Memory B cell (primary cell): ENCODE data around the gene MAPKAPK3.
A peak's percentile ranks its signal among the peaks of the same experiment; 100 is the strongest.

Experiments used
- ATAC-seq: fragments of 150-1000 bp; cut with Tn5 transposase; 2 replicates; pipeline ENCODE4 v1.10.0; 2021; ENCODE audit warnings: low read depth, mild to moderate bottlenecking, moderate library complexity
- DNase-seq, 2 donors: peaks; one replicate each; pipeline ENCODE4 v3.0.0; 2022; ENCODE audit warnings: low spot score in 2 of 2
- H3K27ac Mint-ChIP-seq: one replicate; pipeline ENCODE4 v1.8.0; 2022; ENCODE audit warnings: mild to moderate bottlenecking, moderate library complexity, mixed read lengths
- H3K27me3 Mint-ChIP-seq: one replicate; pipeline ENCODE4 v1.8.0; 2022; ENCODE audit warnings: mixed read lengths
- H3K36me3 Mint-ChIP-seq: one replicate; pipeline ENCODE4 v1.8.0; 2022; ENCODE audit warnings: mild to moderate bottlenecking, mixed read lengths
- H3K4me1 Mint-ChIP-seq: one replicate; pipeline ENCODE4 v1.8.0; 2022; ENCODE audit warnings: mixed read lengths
- H3K4me3 Mint-ChIP-seq: one replicate; pipeline ENCODE4 v1.8.0; 2022; ENCODE audit warnings: mild to moderate bottlenecking, moderate library complexity, mixed read lengths
- H3K9me3 Mint-ChIP-seq: one replicate; pipeline ENCODE4 v1.8.0; 2022; ENCODE audit warnings: mixed read lengths

MAPKAPK3 gene

DNA sequence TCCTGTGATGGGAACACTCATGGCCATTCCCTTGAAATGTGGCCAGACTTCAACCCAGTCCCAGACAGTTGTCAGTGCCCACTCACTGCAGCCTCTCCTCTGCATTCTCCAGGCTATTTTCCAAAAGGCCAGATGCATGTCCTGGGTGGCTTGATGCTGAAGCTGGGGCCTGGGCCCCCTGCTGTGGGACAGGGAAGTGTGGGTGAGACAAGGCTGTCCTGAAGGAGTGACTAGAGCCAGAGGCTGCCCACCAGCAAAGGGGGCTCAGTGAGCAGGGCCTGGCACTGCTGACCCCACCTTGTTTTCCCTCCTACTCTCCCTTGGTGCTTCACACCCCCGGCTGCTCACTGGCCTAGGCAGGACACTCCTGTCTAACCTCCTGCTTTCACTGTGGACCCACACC, 17.2 kb upstream of the MAPKAPK3 start:
- Mint-ChIP-seq H3K9me3 (no peaks in the 10 kb centered on the region), H3K36me3 (no peaks in the 10 kb centered on the region), H3K27ac (no peak overlapping the region), H3K27me3 (no peaks in the 10 kb centered on the region), H3K4me3 (no peak overlapping the region), H3K4me1 (peaks cover 8% of the 10 kb centered on the region)
- ATAC-seq: no peak
- DNase-seq: no peak

DNA sequence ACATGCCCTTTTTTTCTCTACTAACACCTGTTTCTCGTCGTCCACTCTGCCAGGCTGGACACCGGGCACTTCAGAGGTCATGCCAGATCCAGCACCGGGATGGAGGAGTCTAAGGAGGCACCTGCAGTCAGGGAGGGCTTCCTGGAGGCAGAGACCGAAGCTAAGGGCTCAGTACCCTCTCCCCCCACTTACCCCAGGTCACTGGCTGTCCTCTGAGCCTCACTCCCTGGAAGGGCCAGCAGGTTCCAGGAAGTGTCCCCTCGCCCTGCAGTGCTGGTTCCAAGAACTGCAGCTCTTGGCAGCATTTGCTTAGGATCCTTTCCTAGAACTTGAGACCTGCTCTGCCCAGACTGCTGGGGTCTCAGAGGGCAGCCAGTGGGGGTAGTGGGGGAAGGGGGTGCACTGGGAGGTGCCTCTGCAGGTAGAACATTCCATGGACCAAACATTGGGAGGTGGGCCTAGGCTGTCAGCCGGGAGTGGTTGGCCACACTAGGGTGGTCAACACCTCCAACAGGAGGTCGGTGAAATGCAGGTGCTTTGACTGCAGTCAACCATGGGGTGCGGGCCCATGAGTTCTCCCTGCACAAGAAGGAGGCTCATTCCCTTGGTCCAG, 16.7 kb upstream of the MAPKAPK3 start:
- Mint-ChIP-seq H3K9me3 (no peaks in the 10 kb centered on the region), H3K4me1 (peaks cover 12% of the 10 kb centered on the region), H3K36me3 (no peaks in the 10 kb centered on the region), H3K27ac (no peak overlapping the region), H3K27me3 (no peaks in the 10 kb centered on the region), H3K4me3 (no peak overlapping the region)
- ATAC-seq (no peak), DNase-seq (no peak)

DNA sequence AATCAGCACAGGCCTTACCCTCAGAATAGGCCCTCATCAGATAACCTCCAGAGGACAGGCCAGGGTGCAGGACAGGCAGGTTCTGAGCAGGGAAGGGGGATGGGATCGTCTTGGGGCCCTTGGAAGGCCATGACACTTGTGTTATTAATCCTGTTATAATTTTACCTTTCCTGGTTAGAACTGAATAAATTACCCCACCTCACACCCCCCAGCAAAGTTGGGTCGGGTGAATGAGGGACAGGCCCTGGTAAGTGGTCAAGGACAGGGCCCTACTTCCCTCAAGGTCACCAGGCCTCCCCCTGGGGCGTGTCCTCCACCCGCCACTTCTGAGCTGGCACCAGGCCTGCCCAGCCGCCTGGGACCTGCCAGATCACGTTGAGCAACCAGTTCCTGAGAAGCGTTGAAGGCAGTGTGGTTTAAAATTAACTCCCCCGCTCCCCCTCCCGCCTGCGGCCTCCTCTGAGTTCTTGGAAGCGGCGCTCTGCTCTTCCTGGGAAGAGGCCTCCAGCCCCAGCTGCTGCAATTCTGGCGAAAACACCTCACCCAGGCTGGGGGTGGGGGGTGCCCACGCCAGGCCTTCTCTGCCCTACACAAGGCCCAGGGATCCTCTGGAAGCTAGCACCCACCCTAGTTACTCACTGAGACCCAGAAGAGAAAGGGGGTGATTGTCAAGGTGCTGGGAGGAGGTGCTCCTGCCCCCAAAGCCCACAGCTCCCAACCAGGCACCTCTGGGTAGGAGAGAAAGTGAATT, 15.9 kb upstream of the MAPKAPK3 start:
- DNase-seq (no peak), ATAC-seq (peak; percentile 56)
- Mint-ChIP-seq H3K27me3 (no peaks in the 10 kb centered on the region), H3K36me3 (no peaks in the 10 kb centered on the region), H3K27ac (peak overlapping the region; percentile 38), H3K9me3 (no peaks in the 10 kb centered on the region), H3K4me1 (peaks cover 19% of the 10 kb centered on the region), H3K4me3 (peak overlapping the region; percentile 14)

DNA sequence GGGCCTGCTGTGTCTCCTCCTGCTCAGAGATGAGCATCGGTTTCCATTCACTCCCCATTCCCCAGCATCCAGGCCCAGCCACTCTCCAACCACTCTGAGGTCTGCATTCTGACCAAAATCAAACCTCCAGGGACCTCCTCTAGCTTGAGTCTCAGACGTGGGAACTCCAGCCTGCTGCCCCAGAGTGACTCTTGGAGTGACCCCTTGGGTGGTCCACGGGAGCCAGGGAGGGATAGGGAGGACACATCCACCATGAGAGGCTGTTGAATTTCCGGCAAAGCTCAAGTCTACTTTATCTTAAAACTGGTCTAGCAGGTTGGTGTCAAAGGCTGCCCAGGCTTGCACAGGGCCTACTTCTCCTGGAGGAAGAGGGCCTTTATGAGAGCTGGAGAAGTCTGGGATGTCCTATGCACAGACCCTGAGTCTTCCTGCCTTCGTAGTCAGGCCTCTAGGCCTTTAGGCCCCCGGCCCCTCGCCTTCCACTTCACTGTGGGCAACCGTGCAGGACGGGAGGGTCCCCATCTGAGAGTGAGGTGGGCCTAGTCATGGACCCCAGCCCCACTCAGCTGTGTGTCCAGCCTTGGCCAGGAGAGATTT, 14.3 kb upstream of the MAPKAPK3 start:
- Mint-ChIP-seq H3K27me3 (no peaks in the 10 kb centered on the region), H3K9me3 (no peaks in the 10 kb centered on the region), H3K27ac (no peak overlapping the region), H3K36me3 (no peaks in the 10 kb centered on the region), H3K4me1 (peaks cover 21% of the 10 kb centered on the region), H3K4me3 (no peak overlapping the region)
- no peak for DNase-seq
- no peak for ATAC-seq

DNA sequence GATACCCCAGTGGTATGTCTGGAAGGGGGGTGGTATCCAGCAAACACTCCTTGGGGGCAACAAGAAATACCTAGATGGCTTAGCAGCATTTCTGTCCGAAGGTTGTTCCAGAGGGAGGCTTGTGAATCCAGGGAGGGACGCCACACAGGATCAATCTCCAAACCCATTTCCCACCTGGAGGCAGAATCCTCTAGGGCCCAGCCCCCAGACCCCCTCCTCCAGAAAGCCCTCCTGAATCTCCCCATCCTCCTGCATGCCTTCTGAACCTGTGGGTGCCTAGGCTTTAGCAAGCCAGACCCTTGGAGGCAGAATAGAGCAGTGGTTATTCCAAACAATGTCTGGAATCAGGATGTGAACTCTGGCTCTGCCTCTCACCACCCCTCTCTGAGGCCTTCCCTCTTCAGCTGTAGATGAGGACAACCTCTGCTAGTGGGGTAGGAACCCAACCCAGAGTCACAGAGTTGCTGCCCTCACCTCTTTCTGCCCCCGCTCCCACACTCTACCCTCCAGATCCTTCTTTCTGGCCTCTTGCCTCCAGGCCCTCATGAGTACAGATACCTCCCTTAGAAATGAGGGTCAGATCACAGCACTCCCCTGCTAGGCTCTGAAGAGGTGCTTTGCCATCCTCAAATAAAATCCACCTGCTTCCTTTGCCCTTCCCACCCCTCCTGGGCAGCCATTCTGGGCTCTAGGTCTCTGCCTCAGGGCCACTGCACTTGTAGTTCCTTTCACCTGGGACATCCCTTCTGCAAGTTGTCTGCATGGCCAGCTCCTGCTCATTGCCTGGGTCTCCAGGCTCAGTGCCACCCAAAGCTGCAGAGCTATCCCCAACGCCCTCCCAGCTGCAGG, 13.5 kb upstream of the MAPKAPK3 start:
- Mint-ChIP-seq H3K27me3 (no peaks in the 10 kb centered on the region), H3K27ac (peak overlapping the region; percentile 14), H3K9me3 (no peaks in the 10 kb centered on the region), H3K4me1 (peaks cover 21% of the 10 kb centered on the region), H3K36me3 (no peaks in the 10 kb centered on the region), H3K4me3 (no peak overlapping the region)
- ATAC-seq (no peak), DNase-seq (no peak)

DNA sequence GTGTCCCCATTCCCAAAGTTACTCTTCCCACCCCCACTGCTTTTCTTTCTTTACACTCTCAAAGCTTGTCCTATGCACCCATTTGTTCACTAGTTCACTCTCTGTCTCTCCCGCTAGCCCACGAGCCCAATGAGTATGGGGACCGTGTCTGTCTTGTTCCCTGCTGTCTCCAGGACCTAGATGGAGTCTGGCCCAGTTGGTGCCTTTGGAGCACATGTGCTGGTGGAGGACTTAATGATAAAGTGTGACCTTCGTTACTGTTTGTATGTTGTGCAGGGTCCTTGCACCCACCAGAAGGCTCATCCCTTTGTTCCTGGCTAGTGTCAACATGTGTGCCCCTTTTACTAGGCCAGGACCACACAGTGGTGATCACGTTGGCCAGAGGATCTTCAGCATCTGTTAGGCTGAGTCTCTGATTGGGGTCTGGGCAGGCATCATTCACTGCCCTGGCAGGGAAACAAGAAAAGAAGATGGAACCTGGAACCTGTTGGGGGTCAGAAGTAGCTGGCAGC, 12.8 kb upstream of the MAPKAPK3 start:
- peak overlapping the region; percentile 14 for H3K27ac Mint-ChIP-seq
- H3K4me1 Mint-ChIP-seq: peaks cover 23% of the 10 kb centered on the region
- no peaks in the 10 kb centered on the region for H3K27me3 Mint-ChIP-seq
- H3K9me3 Mint-ChIP-seq: no peaks in the 10 kb centered on the region
- DNase-seq: no peak
- ATAC-seq: no peak
- no peaks in the 10 kb centered on the region for H3K36me3 Mint-ChIP-seq
- H3K4me3 Mint-ChIP-seq: no peak overlapping the region

DNA sequence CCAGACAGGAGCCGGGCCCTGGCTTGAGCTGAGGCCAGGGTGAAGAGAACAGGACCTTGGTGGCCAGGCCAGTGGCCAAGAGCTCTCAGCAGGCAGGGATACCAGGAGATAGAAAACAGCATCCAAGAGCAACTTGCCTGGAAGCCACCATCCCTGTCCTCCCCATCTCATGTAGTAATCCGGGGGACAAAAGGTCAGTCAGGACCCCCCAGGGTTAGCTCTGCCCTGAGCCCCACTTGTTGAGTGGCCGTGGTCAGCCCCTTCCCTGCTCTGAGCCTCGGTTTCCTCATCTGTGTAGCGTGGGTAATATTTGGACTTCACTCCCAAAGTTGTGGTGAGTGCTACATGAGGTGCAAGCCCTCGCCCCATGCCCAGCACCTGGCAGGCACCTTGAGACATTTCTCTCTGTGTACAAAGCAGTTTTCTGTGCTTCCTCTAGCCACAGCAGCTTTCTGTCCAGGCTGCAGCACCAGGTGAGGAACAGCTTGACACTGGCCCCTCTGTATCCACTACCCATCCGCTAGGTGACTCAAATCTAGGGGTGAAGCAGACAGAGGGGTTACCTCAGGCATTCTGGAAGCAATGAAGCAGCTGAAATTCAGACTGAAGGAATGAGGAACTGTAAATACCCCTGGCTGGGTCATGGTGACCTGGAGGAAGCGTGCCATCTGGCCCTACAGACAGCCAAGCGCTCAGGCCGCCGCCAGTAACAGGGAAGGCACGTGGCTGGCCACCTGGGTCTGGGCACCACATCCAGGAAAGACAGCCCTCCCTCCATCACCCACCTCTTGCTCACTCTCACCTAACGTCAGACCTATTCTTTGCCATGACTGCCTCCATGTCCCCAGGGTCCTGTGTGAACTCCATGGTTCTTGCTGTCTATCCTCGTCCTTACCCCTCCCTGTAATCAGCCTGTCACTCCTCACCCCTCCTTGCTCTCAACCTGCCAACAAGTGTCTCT, 12.0 kb upstream of the MAPKAPK3 start:
- H3K27ac Mint-ChIP-seq: peak overlapping the region; percentile 14
- peaks cover 23% of the 10 kb centered on the region for H3K4me1 Mint-ChIP-seq
- no peak for DNase-seq
- peak; percentile 83 for ATAC-seq
- no peak overlapping the region for H3K4me3 Mint-ChIP-seq
- H3K36me3 Mint-ChIP-seq: no peaks in the 10 kb centered on the region
- no peaks in the 10 kb centered on the region for H3K9me3 Mint-ChIP-seq
- H3K27me3 Mint-ChIP-seq: no peaks in the 10 kb centered on the region

DNA sequence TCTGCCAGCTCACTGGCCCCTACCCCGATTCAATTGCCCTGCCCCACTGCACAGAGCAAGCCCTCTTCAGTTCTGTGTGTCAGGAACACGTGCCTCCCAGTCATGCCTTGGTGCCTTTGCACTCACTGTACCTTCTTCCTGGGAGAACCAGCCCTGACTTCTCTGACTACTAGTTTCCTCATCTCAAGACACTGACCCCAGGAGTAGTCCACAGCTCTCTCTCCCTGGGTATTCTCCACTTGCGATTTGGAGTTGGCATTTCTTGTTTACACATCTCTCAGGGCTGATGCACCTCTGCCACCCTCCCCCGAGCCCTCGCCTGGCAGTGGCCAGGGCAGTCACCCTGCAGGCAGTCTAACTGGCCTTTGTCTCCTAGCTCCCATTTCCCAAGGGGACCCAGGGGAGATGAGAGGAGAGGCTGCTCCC, 11.0 kb upstream of the MAPKAPK3 start:
- Mint-ChIP-seq H3K4me3 (no peak overlapping the region), H3K36me3 (no peaks in the 10 kb centered on the region)

DNA sequence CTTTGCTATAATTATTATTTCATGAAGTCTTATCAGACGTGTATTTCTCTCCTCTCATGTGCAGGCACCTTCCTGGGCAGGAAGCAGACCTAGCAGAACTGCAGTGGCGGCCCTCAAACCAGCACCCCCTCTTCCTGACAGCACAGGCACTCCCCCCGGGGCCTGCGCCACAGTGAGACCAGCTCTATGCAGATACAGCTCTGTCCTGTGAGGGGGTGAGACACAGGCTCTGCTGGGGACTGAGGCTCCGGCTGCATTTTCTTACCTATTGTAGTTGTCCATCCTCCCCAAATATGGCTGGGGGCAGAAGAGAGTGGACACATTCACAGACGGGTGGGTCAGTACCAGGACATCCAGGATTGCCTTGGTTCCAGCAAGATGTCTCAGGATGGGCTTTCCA, 10.4 kb upstream of the MAPKAPK3 start:
- Mint-ChIP-seq H3K36me3 (no peaks in the 10 kb centered on the region), H3K4me3 (no peak overlapping the region), H3K27me3 (no peaks in the 10 kb centered on the region), H3K9me3 (no peaks in the 10 kb centered on the region), H3K27ac (no peak overlapping the region), H3K4me1 (peaks cover 29% of the 10 kb centered on the region)
- ATAC-seq (no peak), DNase-seq (no peak)

More for the DNA sequence above, 11.0 kb upstream of the MAPKAPK3 start:
- ATAC-seq (no peak), DNase-seq (no peak)
- H3K4me1 Mint-ChIP-seq: peaks cover 27% of the 10 kb centered on the region
- H3K27ac Mint-ChIP-seq: peak overlapping the region; percentile 64
- no peaks in the 10 kb centered on the region for H3K27me3 Mint-ChIP-seq
- no peaks in the 10 kb centered on the region for H3K9me3 Mint-ChIP-seq

DNA sequence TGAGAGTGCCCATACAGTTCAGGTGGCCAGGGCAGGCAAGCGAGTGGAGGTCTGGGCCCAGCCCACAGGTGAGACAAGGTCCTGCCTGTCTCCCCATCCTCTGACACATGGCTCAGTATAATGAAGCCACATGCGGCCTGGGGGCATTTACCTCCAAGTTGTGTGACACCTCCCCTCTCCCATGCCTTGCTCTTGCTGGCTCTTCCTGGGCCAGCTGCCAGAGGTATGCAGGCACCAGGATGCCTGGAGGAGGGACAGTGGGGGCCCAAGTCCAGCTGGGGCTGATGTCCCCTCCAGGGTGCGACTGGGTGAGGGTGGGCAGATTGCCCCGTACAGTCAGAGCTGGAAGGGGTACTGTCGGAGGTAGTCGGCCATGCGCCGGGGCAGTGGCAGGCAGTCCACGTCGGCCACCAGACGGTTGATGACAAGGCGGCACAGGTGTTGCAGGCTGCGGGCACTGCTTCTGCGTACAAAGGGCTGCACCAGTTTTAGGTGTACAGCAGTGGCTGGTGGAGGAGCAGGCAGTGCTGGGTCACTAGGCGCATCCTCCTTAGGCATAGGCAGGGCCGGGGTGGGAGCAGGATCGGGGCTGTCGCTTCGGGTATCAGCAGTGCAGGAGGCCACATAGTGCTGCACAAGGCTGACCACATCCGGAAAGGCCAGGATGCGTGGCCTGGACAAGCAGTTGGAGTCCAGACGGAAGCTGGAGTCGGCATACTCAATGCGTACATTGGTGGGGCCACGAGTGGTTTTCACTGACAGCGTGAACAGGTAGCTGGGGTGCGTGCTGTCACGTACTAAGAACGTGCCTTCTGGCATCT, 9.5 kb upstream of the MAPKAPK3 start:
- no peak overlapping the region for H3K27ac Mint-ChIP-seq
- DNase-seq: no peak
- H3K4me3 Mint-ChIP-seq: no peak overlapping the region
- no peaks in the 10 kb centered on the region for H3K36me3 Mint-ChIP-seq
- peaks cover 32% of the 10 kb centered on the region for H3K4me1 Mint-ChIP-seq
- H3K9me3 Mint-ChIP-seq: no peaks in the 10 kb centered on the region
- H3K27me3 Mint-ChIP-seq: no peaks in the 10 kb centered on the region
- no peak for ATAC-seq

DNA sequence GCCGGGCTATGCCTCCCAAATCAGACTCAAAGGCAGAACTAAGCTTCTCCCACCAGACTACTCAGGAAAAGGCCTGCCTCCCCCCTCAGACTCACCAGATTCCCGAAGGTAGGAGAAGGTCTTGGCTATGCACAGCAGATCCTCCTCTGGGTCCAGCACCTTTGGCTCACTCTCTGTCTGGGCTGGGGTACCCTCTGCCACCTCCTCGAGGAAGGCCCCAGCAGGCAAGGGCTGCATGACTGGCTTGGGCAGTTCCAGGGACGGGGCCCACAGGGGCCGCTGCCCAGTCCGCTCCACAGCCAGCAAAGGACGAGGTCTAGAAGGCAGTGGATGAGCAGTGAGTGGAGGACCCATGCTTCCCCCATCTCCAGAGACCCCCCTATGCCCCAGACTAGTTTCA, 8.7 kb upstream of the MAPKAPK3 start:
- Mint-ChIP-seq H3K9me3 (no peaks in the 10 kb centered on the region), H3K4me3 (no peak overlapping the region), H3K27ac (no peak overlapping the region), H3K27me3 (no peaks in the 10 kb centered on the region), H3K4me1 (peaks cover 35% of the 10 kb centered on the region), H3K36me3 (no peaks in the 10 kb centered on the region)
- ATAC-seq: no peak
- DNase-seq: no peak

DNA sequence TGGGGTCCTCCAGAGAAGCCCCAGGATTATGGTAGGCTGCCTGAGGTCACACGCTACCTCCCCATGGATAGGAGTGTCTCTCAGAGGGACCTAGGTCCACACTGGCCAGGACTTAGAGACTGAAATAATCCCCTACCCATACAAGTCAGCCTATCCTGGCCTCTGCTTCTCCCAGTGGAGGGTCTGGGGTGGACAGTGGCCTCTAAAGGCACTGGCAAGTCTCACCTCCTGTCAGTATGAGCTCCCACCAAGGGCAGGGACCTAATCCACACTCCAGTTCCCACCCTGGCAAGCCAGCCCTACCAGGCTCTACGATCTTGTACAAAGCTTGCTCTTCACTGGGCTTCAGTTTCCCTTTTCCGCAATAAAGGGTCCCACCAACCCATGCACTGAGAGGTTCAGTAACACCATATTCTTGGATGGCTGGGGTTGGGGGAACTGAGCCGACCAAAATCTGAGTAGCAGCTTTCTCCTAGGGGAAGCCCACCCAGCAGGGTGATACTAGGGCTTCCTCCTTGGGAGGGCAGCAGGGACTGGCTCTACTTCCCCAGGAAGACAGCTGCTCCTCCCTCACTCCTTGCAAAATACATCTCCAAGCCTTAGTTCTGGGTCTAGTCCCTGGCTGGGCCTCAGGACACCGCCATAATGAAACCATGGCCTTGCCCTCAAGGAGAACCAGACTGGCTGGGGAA, 7.7 kb upstream of the MAPKAPK3 start:
- Mint-ChIP-seq H3K4me1 (peaks cover 35% of the 10 kb centered on the region), H3K9me3 (no peaks in the 10 kb centered on the region), H3K27me3 (no peaks in the 10 kb centered on the region), H3K4me3 (no peak overlapping the region), H3K27ac (no peak overlapping the region), H3K36me3 (no peaks in the 10 kb centered on the region)
- DNase-seq (no peak), ATAC-seq (no peak)
